DMS153 (cell line): ENCODE measurements around the gene SLC4A3.

Experiments
- DNase-seq: peaks from one replicate; lab custom pipeline; 2025; lab: John Stamatoyannopoulos, UW

The SLC4A3 gene

DNA sequence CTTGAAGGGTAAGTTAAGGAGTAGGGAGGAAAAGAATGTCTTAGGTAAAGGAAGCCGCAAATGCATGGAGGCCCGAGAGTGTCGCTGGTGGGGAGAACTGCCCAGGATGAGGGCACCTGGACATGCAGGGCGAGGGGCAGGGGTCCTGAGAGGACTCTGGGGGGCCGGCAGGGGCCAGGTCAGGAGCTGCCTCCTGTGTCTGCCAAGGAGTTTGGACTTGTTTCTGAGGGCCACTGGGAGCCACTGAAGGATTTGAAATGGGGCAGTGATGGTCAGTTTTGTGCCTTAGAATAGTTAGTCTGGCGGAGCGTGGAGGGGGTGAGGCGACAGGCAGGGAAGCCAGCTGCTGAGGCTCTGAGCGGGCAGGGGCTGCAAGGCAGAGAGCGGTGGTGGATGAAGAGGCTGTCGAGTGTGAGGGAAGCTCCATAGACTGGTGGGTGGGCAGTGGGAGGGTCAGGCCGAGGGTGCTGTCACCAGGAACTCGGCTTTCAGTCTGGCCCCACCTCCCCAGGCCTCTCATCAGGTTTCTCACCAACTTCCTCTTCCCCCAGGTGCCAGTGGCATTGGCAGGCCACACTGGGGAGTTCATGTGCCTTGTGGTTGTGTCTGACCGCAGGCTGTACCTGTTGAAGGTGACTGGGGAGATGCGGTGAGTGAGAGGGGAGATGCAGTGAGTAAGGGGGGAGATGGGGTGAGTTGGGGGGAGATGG is 14.7 kb upstream of the SLC4A3 start:
- DNase-seq = no peak

DNA sequence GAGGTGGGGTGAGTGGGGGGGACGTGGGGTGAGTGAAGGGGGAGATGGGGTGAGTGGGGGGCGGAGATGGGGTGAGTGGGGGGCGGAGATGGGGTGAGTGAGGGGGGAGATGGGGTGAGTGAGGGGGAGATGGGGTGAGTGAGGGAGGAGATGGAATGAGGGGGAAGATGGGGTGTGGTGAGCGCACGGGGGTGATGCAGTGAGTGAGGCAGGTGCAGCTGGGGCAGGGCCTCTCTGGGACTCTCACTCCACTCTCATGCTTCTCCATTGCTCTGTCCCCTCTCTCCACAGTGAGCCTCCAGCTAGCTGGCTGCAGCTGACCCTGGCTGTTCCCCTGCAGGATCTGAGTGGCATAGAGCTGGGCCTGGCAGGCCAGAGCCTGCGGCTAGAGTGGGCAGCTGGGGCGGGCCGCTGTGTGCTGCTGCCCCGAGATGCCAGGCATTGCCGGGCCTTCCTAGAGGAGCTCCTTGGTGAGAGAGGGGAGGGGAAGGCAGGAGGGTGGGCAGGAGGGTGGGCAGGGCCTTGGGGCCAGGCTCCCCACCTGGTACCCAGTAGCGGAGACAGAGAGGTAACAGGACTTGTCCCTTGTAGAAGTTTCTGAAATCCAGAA is 13.9 kb upstream of the SLC4A3 start:
- no peak for DNase-seq

DNA sequence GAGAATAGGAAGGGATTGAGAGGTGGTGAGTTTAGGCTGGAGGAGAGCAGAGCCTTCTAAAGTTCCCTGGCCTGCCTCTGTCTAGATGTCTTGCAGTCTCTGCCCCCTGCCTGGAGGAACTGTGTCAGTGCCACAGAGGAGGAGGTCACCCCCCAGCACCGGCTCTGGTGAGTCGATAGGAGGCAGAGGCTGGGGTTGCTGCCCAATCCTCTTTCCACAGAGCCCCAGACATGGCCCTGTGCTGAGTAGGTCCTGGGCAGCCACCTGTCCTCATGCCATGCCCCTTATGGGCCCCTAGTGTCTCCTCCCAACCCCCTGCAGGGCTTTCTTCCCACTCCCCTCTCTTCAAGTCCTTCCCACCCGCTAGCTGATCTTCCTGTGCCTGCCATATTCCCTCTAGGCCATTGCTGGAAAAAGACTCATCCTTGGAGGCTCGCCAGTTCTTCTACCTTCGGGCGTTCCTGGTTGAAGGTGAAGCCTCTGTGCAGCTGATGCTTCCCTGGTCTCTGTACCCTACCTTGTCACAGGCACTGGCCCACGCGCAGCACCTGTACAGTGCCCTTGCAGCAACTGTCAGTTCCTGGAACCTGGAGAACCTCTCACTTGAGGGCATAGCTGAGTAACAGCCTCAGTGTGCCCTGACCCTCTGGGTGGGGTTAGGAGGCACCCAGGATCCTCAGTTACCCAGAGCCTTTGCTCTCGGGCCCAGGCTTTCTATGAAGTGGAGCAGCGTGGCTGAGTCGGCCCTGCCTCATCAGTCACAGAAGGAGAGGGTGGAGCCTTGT is 13.2 kb upstream of the SLC4A3 start:
- DNase-seq = no peak

DNA sequence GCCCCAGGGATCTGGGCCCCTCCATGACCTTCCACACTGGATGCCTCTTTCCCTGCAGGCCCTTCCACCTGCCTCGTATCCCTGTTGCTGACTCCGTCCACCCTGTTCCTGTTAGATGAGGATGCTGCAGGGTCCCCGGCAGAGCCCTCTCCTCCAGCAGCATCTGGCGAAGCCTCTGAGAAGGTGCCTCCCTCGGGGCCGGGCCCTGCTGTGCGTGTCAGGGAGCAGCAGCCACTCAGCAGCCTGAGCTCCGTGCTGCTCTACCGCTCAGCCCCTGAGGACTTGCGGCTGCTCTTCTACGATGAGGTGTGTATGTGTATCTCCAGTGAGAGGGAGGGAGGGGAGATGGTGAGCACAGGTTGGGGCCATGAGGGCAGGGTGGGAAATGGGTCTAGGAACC is 12.4 kb upstream of the SLC4A3 start:
- no peak for DNase-seq

DNA sequence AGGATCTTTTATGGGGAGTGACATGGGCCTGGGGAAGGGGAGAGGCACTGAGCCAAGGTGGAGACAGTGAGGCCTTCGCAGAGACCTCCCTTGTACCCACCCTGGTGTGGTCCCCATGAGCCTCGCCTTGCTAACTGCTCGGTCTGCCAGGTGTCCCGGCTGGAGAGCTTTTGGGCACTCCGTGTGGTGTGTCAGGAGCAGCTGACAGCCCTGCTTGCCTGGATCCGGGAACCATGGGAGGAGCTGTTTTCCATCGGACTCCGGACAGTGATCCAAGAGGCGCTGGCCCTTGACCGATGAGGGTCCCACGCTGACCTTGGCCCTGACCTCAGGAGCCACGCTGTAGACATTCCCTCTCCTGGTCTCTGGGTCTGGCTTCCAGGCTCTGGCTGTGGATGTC is 11.5 kb upstream of the SLC4A3 start:
- DNase-seq = no peak

DNA sequence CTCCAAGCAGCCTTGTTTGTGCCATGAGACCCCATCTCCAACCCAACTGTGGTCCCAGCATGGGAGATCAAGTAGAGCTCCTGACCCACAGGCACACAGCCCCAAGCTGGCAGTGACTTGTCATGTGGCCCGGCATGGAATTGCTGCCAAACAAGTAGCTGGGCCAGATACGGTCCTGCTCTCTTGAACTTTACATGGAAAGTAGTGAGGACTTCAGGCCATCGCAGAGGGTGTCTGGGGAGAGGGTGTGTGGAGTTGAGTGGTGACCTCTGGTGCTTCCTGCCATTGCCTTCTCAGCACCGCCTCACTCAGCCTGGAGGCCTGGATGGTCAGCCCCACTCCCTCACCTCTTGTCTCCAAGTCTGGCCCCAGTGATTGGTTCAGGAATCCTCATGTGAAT is 10.9 kb upstream of the SLC4A3 start:
- no peak for DNase-seq

DNA sequence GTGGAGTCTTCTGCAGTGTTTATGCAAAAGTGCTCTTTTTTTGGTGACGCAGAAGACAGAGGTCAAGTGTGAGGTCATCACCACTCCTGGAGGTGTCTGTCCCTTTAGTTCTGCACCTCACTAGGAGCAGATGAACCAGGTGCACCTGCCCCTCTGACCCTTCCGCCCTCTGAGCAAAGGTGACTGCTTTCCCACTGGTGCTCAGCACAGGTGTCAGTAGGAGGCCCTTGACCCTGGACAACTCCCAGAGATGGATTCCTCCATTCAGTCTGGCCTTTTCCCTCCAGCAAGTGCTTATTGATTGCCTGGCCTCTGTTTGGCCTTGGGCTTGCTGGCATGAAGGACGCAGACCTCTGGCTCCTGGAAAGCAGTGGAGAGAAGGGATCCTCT is 8.7 kb upstream of the SLC4A3 start:
- DNase-seq = no peak

DNA sequence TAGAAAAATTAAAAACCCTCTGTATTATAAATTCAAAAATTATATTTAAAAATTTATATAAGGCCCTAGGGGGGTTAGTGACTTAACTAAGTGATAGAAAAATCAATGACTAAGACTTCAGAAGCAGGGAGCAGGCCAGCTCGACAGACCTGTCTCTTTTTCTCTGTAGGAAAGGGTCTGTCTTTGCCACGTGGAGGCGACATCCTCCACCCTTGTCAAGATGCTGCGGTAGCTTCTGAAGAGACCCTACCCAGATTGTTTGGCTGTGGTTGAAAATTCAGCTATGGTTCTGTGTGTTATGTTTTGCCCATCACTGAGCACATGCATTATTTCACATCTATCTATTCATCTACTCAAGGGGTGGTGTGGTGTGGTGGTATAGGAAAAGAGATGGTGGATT is 8.2 kb upstream of the SLC4A3 start:
- no peak for DNase-seq

DNA sequence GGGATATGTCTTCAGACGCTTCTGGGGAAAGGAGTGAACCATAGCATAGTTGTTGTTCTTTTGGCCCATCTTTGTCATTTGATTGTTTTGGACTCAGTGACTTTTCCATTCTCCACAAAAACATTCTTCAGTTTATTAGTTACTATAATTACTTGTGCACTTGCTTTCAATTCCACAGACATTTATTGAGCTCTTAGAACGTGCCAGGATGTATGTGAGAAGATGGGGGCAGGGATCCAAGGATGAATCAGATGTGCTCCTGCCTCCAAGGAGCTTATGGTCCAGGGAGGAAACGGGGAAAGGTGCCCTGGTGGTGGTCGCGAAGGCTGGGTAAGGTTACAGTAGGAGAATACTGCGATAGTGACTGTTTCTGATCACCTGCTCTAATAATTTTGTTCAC is 6.9 kb upstream of the SLC4A3 start:
- DNase-seq = no peak

DNA sequence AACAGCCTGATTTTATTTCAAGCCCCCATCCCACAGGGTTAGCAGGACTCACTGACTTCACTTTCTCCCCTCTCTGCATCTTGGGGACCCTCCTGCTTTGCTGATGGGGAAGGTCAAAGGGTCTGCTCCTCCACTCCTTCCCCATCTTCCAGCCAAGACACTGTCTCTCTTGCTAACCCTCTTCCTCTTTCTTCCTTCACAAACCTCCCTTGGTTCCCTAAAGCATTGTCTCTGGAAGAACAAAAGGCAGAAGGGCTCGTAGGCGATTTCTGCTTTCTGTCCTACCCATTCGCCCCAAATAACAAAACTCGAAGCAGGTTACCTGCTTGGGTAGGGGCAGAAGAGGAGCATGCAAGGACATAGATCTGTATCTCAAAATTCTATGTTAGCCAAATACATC is 5.5 kb upstream of the SLC4A3 start:
- no peak for DNase-seq

DNA sequence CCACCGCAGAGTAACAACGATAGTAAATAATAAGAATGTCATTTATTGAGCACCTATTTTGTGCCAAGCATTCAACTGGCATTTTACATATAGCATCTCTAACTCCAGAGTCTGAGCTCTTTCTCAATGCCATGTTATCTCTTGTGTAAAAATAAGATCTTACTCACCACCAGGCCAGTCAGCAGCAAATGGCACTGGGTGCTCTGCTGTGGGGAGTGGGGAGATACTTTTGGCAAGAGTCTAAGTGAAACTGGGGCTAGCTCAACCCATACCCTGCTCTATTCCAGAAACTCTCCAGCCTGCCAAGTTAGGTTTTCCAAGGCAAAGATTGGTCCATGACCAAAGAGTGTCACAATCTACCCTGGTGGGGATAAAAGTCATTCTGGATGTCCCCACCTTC is 5.0 kb upstream of the SLC4A3 start:
- DNase-seq = no peak

DNA sequence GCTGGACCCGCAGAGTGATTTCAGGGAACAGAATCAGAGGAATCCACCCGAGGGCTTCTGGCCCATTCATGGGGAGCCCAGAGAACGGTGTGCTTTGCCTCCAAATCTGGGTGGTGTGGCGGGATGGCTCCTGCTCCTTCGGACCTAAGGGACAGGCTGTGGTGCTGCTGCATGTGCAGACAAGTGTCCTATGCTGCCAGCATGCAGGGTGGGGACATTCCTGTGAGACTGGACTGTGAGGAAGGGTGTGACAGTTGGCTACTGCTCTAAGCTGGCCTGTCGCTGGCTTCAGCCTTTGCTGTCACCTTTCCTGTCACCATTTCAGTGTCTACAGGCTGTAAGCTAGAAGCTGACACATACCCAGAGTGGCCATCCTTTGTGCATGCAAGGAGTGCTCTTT is 2.9 kb upstream of the SLC4A3 start:
- DNase-seq = no peak

DNA sequence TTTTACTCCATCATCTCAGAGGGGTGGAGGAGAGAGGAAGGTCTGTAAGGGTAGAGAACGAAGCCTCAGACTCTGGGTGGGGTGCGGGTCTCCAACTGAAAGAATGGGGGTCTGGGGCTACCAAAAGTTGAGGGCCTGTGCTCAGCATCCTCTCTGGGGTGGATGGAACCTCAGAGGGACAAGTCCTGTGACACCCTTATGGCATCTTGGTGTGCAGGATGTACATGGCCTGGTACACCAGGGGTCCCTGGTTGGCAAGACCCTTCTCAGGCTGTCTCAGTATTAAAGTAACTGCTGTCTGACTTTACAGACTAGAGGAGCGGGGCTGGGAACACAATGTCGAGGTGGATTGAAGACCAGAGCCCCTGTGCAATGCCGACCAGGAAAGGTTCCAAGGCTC is 2.3 kb upstream of the SLC4A3 start:
- no peak for DNase-seq

DNA sequence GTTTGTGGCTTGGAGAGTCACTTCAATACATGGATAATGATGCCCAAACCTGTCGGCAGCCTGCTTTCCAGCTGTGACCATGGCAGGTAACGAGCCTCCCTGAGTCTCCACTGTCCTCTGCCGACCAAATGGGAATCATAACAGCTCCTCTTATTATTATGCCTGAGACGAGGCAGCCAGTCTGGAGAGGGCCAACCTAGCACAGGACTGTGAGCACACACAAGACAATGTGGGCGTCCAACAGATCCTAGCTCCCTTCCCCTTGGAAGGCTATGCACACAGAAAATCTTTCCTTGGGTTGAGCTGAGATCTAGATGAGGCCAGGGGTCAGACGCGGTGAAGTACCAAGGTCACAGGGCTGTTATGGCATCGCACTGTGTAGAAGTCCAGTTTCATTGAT is 890 bp upstream of the SLC4A3 start:
- DNase-seq = no peak

DNA sequence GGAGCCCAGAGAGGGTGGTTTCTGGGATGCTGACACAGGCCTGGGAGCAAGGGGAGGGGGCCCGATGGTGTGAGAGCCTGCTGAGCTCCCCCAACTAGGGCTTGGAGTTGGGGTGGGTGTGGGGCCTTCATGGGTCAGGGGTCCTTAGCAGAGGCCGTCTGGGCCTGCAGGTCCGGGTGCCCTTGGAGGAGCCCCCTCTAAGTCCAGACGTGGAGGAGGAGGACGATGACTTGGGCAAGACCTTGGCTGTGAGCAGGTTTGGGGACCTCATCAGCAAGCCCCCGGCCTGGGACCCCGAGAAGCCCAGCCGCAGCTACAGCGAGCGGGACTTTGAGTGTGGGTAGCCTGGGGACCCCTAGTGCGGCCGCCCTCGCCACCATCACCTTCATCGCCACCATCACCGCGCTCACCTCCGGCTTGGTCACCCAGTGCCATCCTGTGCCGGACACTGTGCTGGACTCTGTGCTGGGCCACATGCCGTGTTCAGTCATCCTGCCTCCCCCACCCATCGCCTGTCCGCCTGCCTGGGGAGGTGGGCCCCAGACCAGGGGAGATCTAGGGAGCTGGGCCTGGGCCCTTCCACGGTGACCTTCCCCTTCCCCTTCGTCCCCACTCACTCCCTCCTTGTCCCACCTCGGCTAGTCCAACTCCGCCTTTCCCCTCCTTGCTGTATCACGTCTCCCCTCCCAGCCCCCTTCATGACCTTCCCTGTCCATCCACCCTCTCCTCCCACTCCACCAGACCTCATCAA is 980 bp downstream of the SLC4A3 start:
- DNase-seq = no peak

DNA sequence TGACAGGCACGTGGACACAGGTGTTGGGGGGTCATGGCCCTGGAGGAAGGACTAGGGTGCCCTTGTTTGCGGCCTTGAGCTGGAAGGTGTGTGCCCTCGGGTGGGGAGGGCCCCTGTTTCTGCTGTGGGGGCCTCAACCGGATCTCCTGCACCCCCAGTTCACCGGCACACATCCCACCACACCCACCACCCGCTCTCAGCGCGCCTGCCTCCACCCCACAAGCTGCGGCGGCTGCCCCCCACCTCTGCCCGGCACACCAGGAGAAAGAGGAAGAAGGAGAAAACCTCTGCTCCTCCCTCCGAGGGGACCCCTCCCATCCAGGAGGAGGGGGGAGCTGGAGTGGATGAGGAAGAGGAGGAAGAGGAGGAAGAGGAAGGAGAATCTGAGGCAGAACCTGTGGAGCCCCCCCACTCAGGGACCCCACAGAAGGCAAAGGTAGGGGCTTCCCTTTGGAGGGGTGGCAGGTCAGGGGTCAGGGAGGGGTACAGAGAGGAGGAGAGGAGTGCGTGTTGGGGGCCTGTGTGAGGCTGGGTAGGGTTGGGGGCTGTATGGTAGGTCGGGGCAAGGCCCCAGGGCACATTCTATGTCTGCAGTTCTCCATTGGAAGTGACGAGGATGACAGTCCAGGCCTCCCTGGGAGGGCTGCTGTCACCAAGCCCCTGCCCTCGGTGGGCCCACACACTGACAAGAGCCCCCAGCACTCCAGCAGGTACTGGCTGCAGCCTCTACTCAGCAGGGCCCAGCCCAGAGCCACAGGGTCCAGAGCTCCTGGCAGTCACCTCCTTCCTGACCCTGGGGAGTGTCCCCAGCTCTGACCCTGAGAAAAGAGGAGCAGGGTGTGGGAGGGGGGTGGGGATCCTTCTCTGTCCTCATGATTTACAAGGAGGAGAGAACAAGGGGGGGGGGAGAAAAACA is 1.8 kb downstream of the SLC4A3 start:
- no peak for DNase-seq

DNA sequence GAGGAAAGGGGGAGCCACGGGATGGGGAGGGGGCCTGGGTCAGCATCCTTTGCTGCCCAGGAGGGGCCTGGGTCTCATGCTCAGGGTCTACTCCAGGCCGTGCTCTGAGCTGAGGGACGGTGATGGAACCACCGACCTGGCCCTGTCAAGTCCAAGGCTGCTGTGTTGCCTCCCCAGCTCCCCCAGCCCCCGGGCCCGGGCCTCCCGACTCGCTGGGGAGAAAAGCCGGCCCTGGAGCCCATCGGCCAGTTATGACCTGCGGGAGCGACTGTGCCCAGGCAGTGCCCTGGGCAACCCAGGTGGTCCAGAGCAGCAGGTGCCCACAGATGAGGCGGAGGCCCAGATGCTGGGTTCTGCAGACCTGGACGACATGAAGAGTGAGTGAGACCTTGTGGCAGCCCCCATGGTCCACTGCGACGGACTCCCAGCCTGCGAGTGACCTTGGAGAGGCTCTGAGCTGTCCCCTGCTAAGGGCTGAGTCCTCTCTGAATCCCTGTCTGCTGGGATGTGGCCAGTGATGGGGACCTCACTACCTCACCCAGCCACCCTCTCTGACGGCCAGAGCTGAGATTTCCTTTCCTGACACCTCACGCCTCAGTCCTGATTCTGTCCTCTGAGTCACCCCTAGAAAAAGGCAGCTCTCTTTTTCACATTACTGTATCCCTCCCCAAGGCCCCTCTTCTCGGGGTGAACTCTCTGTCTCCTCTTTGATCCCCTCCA is 2.7 kb downstream of the SLC4A3 start:
- no peak for DNase-seq

DNA sequence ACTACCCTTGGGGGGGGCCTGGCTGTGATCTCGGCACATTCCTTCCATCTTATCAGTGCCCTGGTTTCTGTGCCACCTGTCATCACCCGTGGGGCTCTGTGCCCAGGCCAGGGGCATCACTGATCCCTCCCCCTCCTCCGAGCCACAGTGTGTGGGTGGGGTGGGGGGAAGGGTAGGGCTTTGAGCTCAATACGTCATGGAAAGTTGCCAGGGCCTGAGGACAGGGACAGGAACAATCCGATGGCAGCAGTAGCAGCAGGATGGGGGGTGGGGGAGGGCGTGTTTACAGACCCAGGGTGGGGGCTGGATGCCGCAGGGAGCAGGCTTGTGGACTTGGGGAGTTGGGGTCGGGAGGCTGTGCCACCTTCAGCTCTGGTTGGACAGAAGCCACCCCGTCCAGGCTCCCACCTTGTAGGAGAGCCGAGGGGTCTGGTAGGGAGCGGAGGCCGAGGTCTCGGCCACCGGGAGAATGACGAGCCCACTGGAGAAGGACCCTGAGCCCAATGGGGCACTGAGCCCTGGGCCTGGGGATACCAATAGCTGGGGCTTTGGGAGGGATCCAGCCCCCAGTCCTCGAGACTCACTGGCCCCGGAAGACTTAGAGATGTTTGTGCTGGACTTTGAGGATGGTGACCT is 3.5 kb downstream of the SLC4A3 start:
- no peak for DNase-seq

DNA sequence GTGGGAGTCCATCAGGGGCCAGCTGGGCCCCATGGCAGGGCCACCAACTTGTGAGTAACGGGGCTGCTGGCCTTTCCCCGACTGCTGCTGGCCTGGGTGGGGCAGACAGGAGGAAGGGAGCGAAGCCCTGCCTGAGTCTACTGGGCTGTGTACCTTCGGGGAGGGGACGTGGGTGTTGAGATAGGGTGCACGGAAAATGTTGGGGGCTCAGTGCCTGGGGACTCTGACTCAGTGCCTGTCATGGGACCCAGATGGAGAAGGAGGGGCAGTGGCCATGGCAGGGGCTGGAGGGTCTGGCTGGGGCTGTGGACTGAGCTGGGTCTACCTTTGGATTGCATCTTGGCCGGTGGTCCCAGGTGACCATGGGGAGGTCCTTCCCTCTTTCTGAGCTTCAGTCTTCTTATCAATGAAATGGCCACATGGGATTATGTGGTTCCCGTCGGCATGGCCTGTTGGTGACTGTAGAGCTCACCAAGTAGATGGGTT is 4.0 kb downstream of the SLC4A3 start:
- DNase-seq = no peak
